ENCODE data around the gene CTH. TPM values are rescaled to one million over a fixed set of nuclear protein-coding genes. Genes with fewer than 3 reads are reported as not detected.

CTH gene
- total RNA-seq, 2 experiments from 2014 or later = 2.0 to 2.9 TPM

- ChIA-PET CTCF (interaction anchor here (1.2 kb wide), 1 partner anchor 18 kb away, joined by 3 read pairs; no protein-coding TSS in a partner anchor), POLR2A (no interaction called here)
- DNase-seq = no peak
- H3K4me1 Mint-ChIP-seq = no peaks in the 10 kb centered on the region
- peaks cover 13% of the 10 kb centered on the region for H3K27me3 Mint-ChIP-seq
- no peak overlapping the region for H3K4me3 Mint-ChIP-seq
- H3K36me3 Mint-ChIP-seq (ENCODE audit: low read depth) = no peaks in the 10 kb centered on the region
- H3K9me3 Mint-ChIP-seq = no peaks in the 10 kb centered on the region
- no peak overlapping the region for H3K27ac Mint-ChIP-seq
Observed at GRCh38 chr1:70385477-70385876, 25.6 kb upstream of the CTH start.

- Mint-ChIP-seq H3K27ac (no peak overlapping the region), H3K4me3 (no peak overlapping the region), H3K27me3 (peaks cover 13% of the 10 kb centered on the region), H3K36me3 (ENCODE audit: low read depth) (no peaks in the 10 kb centered on the region), H3K4me1 (no peaks in the 10 kb centered on the region), H3K9me3 (no peaks in the 10 kb centered on the region)
- CTCF ChIA-PET = interaction anchor here (0.9 to 1.2 kb wide), 2 partner anchors 17 to 32 kb away, joined by 3 read pairs; partner anchors contain the start of gene ANKRD13C
- POLR2A ChIA-PET = no interaction called here
- DNase-seq = no peak
Observed at GRCh38 chr1:70386121-70386520, 24.9 kb upstream of the CTH start.

GRCh38 chr1:70387507-70387906 is 23.6 kb upstream of the CTH start:
- H3K36me3 Mint-ChIP-seq (ENCODE audit: low read depth) = no peaks in the 10 kb centered on the region
- H3K4me1 Mint-ChIP-seq = no peaks in the 10 kb centered on the region
- POLR2A ChIA-PET = no interaction called here
- no peak overlapping the region for H3K4me3 Mint-ChIP-seq
- H3K27ac Mint-ChIP-seq = no peak overlapping the region
- CTCF ChIA-PET = no interaction called here
- DNase-seq = no peak
- H3K9me3 Mint-ChIP-seq = no peaks in the 10 kb centered on the region
- peaks cover 13% of the 10 kb centered on the region for H3K27me3 Mint-ChIP-seq

GRCh38 chr1:70392626-70393025 is 18.4 kb upstream of the CTH start:
- Mint-ChIP-seq H3K4me3 (no peak overlapping the region), H3K4me1 (no peaks in the 10 kb centered on the region), H3K9me3 (no peaks in the 10 kb centered on the region), H3K27me3 (peaks cover 12% of the 10 kb centered on the region), H3K36me3 (ENCODE audit: low read depth) (no peaks in the 10 kb centered on the region), H3K27ac (no peak overlapping the region)
- POLR2A ChIA-PET = no interaction called here
- no peak for DNase-seq
- CTCF ChIA-PET = interaction anchor here (0.7 kb wide), 1 partner anchor 554 kb away, joined by 3 read pairs; no protein-coding TSS in a partner anchor

- H3K27me3 Mint-ChIP-seq = peaks cover 5% of the 10 kb centered on the region
- no peak overlapping the region for H3K4me3 Mint-ChIP-seq
- H3K36me3 Mint-ChIP-seq (ENCODE audit: low read depth) = no peaks in the 10 kb centered on the region
- ChIA-PET POLR2A (no interaction called here), CTCF (interaction anchor here (1.2 kb wide), 1 partner anchor 88 kb away, joined by 3 read pairs; no protein-coding TSS in a partner anchor)
- H3K27ac Mint-ChIP-seq = no peak overlapping the region
- H3K9me3 Mint-ChIP-seq = no peaks in the 10 kb centered on the region
- H3K4me1 Mint-ChIP-seq = no peaks in the 10 kb centered on the region
- no peak for DNase-seq
Observed at GRCh38 chr1:70396607-70397006, 14.5 kb upstream of the CTH start.

GRCh38 chr1:70397013-70397412 is 14.1 kb upstream of the CTH start:
- H3K27ac Mint-ChIP-seq = no peak overlapping the region
- peaks cover 5% of the 10 kb centered on the region for H3K27me3 Mint-ChIP-seq

GRCh38 chr1:70400335-70400734 is 10.7 kb upstream of the CTH start:
- Mint-ChIP-seq H3K27ac (no peak overlapping the region), H3K9me3 (no peaks in the 10 kb centered on the region), H3K36me3 (ENCODE audit: low read depth) (no peaks in the 10 kb centered on the region), H3K27me3 (peaks cover 17% of the 10 kb centered on the region), H3K4me3 (no peak overlapping the region), H3K4me1 (no peaks in the 10 kb centered on the region)
- DNase-seq = no peak
- ChIA-PET POLR2A (no interaction called here), CTCF (interaction anchor here (1.1 kb wide), 1 partner anchor 10 kb away, joined by 4 read pairs; the partner anchor contains the start of gene CTH)

More at GRCh38 chr1:70397013-70397412, 14.1 kb upstream of the CTH start:
- H3K36me3 Mint-ChIP-seq (ENCODE audit: low read depth) = no peaks in the 10 kb centered on the region
- no peak for DNase-seq
- H3K9me3 Mint-ChIP-seq = no peaks in the 10 kb centered on the region
- no peaks in the 10 kb centered on the region for H3K4me1 Mint-ChIP-seq
- ChIA-PET CTCF (interaction anchor here (1.2 kb wide), 1 partner anchor 88 kb away, joined by 3 read pairs; no protein-coding TSS in a partner anchor), POLR2A (no interaction called here)
- no peak overlapping the region for H3K4me3 Mint-ChIP-seq

GRCh38 chr1:70401974-70402373 is 9.1 kb upstream of the CTH start:
- H3K27ac Mint-ChIP-seq = no peak overlapping the region

GRCh38 chr1:70403759-70404158 is 7.3 kb upstream of the CTH start:
- H3K27ac Mint-ChIP-seq = no peak overlapping the region
- no peaks in the 10 kb centered on the region for H3K9me3 Mint-ChIP-seq
- H3K4me3 Mint-ChIP-seq = no peak overlapping the region
- ChIA-PET CTCF (interaction anchor here (1.3 to 1.4 kb wide), 2 partner anchors 9 to 18 kb away, joined by 3 to 4 read pairs; no protein-coding TSS in a partner anchor), POLR2A (no interaction called here)
- H3K4me1 Mint-ChIP-seq = no peaks in the 10 kb centered on the region
- peaks cover 26% of the 10 kb centered on the region for H3K27me3 Mint-ChIP-seq
- H3K36me3 Mint-ChIP-seq (ENCODE audit: low read depth) = no peaks in the 10 kb centered on the region
- DNase-seq = no peak

More at GRCh38 chr1:70401974-70402373, 9.1 kb upstream of the CTH start:
- Mint-ChIP-seq H3K36me3 (ENCODE audit: low read depth) (no peaks in the 10 kb centered on the region), H3K4me3 (no peak overlapping the region), H3K27me3 (peaks cover 24% of the 10 kb centered on the region), H3K4me1 (no peaks in the 10 kb centered on the region), H3K9me3 (no peaks in the 10 kb centered on the region)
- ChIA-PET POLR2A (no interaction called here), CTCF (no interaction called here)
- DNase-seq = no peak

GRCh38 chr1:70405780-70406416 is 5.2 kb upstream of the CTH start:
- no peaks in the 10 kb centered on the region for H3K36me3 Mint-ChIP-seq (ENCODE audit: low read depth)
- DNase-seq = no peak
- no peak overlapping the region for H3K4me3 Mint-ChIP-seq
- H3K9me3 Mint-ChIP-seq = no peaks in the 10 kb centered on the region
- no peak overlapping the region for H3K27ac Mint-ChIP-seq
- peaks cover 7% of the 10 kb centered on the region for H3K4me1 Mint-ChIP-seq
- ChIA-PET POLR2A (no interaction called here), CTCF (no interaction called here)
- H3K27me3 Mint-ChIP-seq = peaks cover 24% of the 10 kb centered on the region

GRCh38 chr1:70409136-70409535 is 1.9 kb upstream of the CTH start:
- Mint-ChIP-seq H3K4me1 (peaks cover 19% of the 10 kb centered on the region), H3K9me3 (no peaks in the 10 kb centered on the region), H3K27me3 (peaks cover 18% of the 10 kb centered on the region), H3K4me3 (no peak overlapping the region), H3K36me3 (ENCODE audit: low read depth) (no peaks in the 10 kb centered on the region), H3K27ac (no peak overlapping the region)
- ChIA-PET CTCF (interaction anchor here (0.7 kb wide), 1 partner anchor 641 kb away, joined by 3 read pairs; no protein-coding TSS in a partner anchor), POLR2A (no interaction called here)
- no peak for DNase-seq

GRCh38 chr1:70411360-70411844 is 334 bp downstream of the CTH start:
- no peak for DNase-seq
- Mint-ChIP-seq H3K36me3 (ENCODE audit: low read depth) (no peaks in the 10 kb centered on the region), H3K4me1 (peaks cover 19% of the 10 kb centered on the region), H3K27ac (peak overlapping the region; percentile 95), H3K9me3 (no peaks in the 10 kb centered on the region), H3K4me3 (peak overlapping the region; percentile 92), H3K27me3 (peaks cover 7% of the 10 kb centered on the region)
- POLR2A ChIA-PET = interaction anchor here (0.6 to 0.9 kb wide), 2 partner anchors 57 to 95 kb away, joined by 5 read pairs; partner anchors contain the start of gene ANKRD13C
- CTCF ChIA-PET = interaction anchor here (0.6 to 2.1 kb wide), 6 partner anchors 11 to 205 kb away, joined by 3 to 5 read pairs (median 4); partner anchors contain the start of gene ANKRD13C

GRCh38 chr1:70415882-70416281 is 4.8 kb downstream of the CTH start:
- H3K27ac Mint-ChIP-seq = no peak overlapping the region
- ChIA-PET CTCF (no interaction called here), POLR2A (no interaction called here)

More at GRCh38 chr1:70415882-70416281, 4.8 kb downstream of the CTH start:
- Mint-ChIP-seq H3K36me3 (ENCODE audit: low read depth) (peaks cover 4% of the 10 kb centered on the region), H3K9me3 (no peaks in the 10 kb centered on the region), H3K4me3 (no peak overlapping the region), H3K4me1 (peaks cover 12% of the 10 kb centered on the region), H3K27me3 (no peaks in the 10 kb centered on the region)
- DNase-seq = no peak
